ENCODE data around the gene RHEX.

RHEX gene

DNA sequence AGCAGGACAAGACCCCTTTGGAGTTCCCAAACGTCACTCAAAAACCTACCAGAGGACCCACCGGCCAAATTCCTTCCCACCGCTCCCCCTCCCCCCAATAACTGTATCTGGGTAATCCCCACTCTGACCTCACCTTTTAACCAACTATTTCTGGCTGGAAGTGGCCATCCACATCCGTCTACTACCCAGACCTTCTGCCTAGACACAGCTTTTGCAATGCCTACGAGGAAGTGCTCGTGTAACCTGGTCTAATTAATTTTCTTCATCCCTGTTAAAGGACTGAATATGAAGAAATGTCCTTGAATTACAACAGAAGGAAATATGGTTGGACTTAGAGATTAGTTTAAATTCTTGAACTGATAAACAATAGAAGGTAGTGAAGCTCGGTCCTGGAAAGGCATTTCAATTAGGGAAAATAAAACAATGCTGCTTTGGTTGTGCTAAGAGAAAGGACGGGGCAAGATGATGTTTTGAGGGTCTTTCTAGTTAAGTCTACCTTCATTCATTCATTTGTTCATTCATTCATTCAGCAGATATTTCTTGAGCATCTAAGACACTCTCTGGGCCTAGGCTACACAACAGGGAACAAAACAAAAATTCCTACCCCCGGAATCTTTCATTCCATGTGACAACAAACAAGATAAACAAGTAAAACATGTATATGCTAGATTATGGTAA, 45.4 kb downstream of the RHEX start:
- no peak for DNase-seq

DNA sequence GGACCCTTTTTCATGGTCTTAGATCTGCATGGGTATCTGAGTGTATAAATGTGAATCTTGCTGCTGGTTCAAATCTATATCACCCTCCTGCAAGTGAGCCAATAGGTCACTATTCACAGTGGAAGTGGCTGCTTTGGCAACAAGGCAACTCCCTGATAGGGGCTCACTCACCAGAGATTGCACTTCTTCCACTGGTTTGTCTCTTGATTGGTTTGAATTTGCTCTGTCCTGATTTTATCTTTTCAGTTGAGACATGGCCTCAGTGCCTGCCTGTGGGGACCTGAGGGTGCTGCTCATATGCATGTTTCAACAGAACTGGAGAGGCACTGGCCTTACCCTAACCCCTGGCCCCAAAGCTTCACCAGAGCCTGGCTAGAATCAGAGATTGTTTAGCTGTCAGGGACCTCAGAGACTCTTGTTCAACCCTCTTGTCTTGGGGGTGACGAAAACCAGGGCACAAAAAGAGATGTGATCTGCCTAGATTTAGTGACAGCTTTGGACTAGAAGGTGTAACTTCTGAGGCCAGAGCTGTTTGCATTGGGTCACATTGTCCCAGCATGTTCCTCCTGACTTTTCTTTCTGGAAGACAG, 47.3 kb downstream of the RHEX start:
- DNase-seq: no peak

DNA sequence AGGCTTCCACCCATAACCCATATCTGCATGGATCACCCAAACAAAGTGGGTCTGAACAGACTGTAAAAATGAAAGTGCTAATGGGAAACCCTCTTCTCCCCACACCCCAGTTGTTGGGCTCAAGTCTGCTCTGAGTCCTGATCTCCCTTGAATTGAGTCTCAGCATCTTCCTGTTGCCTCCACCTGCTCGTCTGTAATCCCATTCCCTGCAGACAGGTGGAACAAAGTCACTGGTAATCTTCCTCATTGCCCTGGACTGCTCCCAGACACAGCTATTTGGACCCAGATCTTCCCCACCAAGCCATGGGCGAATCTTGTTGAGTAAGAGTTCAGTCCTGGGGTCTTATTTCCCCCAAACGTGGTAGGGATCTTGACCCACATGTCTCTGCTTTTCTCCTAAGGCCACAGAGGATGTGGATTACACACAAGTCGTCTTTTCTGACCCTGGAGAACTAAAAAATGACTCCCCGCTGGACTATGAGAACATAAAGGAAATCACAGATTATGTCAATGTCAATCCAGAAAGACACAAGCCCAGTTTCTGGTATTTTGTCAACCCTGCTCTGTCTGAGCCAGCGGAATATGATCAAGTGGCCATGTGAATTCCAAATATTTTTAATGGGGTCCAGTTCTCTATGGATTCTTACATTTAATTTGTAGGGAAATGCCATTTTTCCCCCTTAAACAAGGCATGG, 48.5 kb downstream of the RHEX start:
- DNase-seq: no peak

DNA sequence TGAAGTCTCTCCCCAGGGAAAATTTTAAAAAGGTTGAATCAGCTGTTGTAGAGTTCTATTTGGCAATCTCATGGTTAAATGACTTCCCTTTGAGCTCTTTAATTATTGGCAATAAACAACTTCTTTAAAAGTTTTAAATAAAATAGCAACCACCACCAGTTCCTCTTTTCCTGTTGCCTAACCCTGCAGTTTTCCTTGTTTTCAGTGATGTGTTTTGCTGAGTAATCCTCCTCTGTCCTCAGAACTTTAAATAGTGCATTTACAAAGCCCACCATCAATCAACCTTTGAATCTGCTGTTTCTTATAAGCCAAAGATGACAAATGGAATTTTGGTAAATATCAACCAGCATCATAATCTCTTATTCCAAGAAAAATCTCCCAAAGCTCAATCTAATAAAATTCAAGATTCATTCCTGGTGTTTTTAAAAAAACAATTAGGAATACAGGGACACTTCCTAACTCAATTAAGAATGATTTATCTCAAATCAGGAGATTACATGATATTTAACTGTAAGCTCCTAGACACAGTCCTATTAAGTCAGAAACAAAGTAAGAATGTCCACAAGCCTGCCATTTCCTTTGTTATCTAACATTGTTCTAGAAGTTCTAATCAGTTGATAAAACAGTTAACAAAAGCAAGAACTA, 49.4 kb downstream of the RHEX start:
- DNase-seq: no peak

DNA sequence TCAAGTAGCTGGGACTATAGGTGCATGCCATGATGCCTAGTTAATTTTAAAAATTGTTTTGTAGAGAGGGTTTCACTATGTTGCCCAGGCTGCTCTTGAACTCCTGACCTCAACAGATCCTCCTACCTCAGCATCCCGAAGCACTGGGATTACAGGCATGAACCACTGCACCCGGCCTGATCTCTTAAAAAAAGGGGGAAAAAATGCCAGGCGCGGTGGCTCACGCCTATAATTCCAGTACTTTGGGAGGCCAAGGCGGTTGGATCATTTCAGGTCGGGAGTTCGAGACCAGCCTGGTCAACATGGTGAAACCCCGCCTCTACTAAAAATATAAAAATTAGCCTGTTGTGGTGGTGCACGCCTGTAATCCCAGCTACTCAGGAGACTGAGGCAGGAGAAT, 51.0 kb downstream of the RHEX start:
- DNase-seq: no peak

DNA sequence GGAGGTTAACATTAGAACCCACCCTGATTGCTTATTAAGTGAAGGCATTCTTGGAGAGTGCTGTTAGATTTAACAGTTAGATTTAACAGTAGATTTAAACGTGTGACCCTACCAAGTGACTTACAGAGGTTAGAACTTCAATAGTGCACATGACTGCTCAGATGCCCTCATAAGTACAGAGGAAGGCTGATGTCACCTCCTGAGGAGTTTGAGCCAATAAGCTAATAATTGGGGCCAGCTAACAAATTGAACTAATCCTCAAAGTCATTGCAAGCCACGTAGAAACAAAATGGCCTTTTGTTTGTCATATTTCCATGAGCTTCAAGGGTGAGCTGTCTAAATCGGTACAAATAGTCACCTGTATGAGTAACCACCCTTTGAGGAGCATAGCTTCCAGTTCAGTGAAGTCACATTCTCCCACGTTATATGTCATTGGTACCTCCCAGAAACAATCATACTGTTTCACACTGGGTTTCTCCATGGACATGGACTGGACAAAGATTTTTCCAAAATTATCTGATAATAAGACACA, 52.6 kb downstream of the RHEX start:
- DNase-seq: no peak

DNA sequence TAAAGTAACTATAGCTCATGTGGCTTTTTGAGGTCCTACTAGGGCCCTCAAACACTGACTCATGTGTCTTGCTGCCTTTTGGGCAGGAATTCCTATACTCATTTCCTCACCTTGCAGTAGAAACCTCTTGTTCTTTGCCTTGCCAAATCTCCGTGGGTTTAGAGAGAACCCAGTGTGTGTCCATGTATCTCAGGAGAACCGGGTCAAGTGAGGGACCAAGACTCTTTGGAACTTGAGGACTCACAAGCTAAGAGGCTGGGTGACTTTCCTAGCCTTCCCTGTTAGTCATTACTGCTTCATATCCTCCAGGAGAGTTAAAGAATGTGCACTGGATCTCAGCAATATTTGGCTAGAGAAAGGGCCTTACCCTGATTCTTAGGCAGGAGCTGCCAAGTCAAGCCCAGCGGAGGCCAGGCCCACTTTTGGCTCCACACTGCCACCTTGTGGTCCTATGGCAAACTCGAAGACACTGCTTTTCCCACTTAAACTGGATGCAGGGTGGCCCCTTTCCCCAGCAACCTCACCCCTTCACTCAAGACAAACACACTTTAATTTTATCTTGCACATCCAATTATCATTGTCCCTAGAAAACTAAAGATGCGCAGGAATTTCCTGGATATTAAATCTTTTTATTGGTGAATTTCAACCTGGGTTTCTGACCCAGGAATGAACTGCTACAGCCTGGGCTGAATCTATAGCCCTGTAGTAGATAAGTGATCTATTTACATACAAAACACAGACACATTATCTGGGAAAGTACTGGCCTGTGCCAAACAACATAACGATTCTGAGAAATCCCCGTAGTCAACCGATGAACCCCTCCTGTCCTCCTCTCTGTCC, 53.6 kb downstream of the RHEX start:
- peak; percentile 43 for DNase-seq

DNA sequence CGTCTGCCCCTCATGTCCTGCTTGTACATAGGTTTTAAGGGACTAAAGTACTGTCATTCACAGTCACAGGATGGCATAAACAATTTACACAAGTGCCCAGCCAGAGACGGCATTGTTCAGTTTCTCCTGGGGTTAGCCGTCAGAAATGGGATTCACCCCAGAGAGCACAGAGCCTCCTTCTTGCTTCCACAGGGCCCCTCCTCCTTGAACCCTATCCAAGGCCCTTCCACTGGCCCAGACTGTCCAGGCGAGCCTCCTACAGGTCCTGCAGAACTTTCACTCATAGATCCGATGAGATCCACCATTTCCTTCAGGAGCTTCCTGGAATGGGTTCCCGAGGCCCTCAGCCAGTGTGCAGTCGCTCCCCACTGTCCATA, 54.2 kb downstream of the RHEX start:
- no peak for DNase-seq

DNA sequence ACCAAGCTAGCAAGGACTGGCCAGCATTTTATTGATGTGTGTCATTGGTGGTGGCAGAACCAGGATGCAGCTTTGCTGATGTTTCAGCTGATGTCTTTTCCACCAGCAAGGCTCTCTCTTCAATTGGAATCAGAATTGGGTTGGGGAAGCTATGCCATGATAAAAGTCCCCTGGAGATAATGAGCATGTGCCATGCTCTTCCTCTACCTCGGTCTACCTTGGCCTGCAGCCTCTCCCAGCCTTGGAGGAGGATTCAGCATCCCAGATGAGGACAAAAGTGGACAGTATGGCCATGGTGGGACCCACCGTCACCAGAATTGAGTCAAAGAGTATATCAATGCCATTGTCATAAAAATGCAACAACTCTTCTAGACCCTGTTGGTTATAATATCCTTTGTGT, 55.7 kb downstream of the RHEX start:
- DNase-seq: no peak

DNA sequence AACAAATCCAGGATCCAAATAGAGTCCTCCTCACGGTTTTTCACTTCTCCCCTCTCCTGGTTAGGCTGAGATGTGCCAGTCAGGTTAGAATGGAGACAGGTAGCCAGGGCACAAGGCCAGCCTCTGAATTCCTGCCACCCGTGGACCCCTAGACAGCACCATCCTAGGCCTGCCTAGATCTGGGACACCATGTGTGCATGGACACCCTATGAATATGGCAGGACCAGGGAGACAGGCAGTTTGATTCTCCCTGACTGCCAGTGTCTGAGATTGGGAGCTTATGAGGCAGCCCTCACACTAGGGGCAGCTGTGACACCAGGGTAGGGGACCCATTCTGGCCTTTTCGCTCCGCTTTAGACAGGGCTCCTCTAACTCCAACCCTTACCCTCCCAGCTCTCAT, 56.7 kb downstream of the RHEX start:
- DNase-seq: no peak

DNA sequence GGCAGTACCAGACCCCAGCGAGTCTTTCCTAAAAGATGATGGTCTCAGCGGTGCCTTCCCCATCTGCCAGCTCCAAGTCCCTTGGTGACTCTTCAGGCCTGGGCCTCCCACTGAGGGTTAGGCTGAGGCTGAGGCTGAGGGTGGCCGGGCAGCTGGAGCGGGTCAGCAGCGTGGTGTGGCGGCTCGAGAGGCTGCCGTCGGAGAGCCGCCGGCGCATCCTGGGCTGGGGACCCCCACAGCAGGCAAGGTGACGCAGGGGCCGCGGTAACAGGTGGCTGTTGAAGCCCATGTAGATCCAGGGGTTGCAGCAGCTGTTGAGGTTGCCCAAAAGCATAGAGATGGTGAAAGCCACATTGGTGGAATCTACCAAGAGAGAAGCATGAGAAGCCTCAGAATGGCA, 57.2 kb downstream of the RHEX start:
- DNase-seq: no peak

DNA sequence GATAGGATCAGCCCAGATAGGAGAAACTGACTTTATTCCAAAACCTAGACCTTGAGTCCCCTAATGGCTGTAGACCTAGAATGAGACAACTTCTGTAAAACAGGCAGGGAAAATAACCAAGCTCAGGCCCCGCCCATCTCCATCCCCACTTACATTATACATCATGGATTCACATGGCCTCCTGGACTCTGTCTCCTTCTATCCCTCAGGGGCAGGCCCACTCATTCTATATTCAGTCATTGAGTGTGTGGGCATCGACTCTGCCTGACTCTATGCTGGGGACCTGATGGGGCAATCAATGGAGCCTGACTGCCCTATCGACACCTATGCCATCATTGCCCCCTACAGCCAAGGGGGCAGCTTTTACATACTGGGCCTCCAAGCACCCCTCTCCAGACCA, 57.8 kb downstream of the RHEX start:
- DNase-seq: no peak

DNA sequence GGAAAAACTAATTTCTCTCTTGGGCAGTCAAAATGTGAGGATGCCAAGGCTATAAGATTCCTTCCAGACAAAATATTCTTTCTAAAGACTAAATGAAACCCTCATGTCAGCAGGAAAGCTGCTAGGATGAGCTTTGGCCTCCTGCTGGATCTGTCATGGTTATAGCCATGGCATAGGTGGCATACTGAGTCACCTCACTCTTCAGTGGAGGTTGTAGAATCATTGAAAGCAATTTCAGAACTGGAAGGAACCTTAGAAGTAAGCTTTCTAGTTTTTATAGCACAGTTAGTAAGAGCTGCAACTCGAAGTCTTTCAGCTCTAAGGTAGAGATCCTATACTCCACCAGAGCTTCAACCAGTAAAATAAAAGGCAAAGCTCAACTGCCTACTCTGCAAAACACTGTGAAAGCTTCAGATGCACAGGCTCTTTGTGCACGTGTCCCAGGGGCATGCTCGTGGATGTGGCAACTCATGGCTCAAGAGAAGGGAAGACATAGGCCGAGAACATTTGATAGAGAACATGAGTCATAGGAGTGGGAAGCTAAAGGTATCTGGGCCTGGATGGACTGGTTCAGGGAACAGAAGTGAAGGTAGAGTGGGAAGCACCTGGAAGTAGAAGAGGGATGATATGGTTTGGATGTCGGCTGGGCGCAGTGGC, 58.4 kb downstream of the RHEX start:
- no peak for DNase-seq

DNA sequence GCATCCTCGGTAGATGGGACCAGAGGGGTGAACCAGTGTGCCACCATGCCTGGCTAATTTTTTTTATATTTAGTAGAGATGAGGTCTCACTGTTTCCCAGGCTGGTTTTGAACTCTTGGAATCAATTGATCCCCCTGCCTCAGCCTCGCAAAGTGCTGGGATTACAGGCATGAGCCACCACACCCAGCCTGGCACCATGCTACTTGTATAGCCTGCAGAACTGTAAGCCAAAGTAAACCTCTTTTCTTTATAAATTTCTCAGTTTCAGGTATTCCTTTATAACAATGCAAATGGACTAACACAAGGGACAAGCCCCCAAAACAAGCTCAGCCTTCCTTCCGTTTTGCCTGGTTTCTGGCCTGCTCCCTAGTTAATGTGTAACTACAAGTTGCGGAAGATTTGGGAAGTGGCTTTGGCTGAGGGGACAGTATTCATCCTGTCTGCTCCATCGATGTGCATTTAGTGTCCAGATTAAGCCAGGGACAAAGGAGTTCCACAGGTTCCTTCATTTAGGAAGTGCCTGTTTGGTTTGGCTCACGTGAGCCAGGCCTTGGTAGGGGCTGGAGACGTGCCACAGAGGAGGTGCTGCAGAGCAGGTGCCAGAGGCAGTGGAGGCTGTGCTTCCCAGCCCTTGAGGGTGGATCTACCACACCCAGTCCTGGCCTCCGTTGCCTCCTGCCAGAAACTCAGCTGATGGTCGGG, 59.8 kb downstream of the RHEX start:
- peak; percentile 53 for DNase-seq

DNA sequence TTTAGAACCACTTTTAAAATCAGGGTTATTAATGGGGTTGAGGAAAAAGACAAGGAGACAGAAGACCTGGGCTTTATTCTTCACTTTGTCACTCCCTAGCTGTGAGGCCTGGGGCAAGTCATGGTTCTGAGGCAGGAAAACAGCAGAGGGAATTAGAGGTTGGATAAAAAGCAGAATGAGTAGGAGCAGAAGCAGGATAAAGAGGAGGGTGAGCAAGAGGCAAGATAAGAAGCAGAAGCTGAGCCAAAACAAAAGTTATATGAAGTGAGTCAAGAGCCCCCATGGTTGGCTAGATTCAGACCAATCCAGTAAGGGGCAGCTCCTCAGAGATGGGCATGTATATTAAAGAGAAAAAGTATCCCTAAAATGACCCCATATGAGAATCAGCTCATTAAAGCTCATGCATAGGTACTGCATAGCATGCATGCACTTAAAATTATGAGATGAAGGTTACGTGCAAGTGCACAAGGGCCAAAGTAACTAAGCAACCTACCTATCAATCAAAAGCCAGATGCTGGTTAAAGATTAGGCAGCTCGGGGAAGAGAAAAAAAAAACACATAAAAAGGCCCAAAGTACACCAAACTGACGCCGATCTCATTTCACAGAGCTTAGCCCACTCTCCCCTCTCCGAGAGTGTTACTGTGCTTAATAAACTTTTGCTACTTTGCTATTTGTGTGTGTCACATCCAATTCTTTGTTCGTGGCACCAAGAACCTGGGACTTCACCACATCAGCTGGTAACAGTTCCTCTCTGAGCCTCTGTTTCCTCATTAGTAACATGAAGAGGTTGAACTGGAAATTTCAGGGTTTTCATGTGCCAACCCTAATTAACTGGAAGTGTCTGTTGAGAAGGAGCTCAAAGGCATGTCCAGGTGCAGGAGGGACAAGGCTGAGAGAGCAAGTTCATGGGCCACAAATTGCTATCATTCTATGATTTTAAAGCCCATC, 62.0 kb downstream of the RHEX start:
- no peak for DNase-seq

DNA sequence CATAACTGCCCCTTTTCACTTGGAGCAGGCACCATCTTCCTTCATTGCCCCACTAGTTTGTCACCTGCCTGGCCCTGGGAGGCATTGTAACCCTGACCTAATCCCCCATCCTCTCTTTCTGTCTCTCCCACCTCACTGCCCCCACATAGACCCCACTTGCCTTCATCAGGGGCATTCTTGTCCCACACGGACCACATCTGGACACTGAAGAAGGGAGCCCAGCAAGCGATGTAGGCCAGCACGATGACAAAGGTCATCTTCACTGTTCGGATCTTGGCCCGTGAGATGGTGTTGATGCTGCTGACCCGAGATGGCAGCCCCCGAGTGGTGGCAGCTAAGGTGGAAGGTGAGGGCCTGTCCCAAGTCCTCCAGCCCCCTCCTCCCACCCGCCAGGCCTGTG, 62.8 kb downstream of the RHEX start:
- DNase-seq: no peak

DNA sequence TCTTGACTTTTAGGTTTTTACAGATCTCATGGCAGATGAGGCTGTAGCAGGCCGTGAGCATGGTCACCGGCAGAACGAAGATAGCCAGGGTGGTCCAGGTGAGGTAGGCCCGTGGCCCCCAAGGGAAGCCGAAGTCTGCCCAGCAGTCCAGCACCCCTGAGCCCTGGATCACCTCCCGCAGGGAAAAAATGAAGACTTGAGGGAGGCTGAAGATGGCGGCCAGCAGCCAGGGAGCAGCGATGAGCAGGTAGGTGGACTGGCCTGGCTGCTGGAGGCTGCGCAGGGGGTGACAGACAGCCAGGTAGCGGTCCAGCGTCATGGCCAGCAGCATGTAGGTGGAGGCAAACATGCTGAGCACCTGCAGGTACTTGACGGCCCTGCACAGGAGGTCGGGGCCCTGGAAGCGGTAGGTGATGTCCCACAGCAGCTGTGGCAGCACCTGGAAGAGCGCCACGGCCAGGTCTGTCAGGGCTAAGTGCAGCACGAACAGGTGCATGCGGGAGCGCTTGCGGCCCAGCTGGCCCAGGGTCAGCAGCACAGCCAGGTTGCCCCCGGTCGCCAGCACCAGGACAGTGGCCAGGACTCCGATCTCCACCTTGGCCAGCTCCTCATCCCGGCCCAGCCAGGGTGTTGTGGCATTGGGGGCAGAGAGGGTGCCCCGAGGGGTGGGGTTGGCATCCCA, 63.4 kb downstream of the RHEX start:
- no peak for DNase-seq

DNA sequence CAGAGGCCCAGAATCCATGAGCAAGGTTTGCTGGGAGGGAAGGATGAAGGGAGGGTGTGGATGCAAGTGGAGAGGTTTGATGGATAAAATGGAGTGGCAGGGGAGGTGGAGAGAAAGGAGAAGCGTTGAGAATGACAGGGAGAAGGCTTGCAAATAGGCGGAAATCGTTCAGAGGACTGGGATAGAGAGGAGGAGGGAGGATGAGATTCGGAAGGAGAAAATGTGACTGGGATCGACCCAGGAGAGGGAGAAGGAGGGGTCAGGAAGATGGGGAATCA, 63.8 kb downstream of the RHEX start:
- no peak for DNase-seq

DNA sequence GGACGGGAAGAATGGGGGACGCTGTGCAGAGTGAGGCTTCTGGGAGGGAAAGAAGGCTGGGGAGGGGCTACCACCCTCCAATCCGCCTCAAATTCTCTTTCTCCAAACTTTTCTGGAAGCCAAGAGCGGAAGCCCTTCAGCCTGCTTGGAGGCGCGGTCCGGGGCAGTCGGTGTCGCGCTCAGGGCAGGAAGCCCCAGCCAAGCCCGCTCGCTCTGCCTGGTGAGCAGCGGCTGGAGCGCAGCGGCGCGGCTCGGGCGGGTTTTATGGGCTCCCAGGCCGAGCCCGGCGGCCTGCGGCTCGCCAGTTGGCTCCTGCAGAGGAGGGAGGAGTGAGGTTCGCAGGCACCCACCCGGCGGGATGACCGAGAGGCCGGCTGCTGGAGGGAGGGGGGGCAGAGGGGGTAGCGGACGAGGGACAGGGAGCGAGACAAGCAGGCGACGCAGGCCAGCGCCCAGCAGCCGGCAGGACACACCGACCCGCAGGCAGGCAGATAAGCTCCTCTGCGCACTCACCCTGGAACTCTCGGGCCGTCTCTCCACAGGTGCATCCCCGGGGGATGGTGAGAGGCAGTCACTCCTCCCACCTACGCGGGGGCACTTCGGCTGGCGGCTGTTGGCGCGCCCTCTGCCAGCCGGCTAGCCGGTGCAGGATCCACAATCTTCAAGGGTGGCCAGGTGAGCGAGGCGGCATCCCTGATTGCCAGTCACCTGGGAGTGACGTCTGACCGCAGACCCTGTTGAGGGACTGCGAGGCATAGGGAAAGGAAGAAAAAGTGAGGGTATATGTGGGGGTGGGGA, 64.4 kb downstream of the RHEX start, which contains the start of gene AVPR1B:
TSS of gene AVPR1B (minus strand) at position 238 of the 798 bp plus-strand sequence. CDS start 498 bp downstream, outside the sequence.
- DNase-seq: peak; percentile 73

All from COR-L47 (cell line).